ENCODE data around the gene CPPED1. TPM values are rescaled to one million over a fixed set of nuclear protein-coding genes. Genes with fewer than 3 reads are reported as not detected.

CPPED1 gene
- total RNA-seq, 1 experiment from 2014 or later = 7.9 TPM

- Histone ChIP-seq H3K9me3 (ENCODE audit: control insufficient read depth, low read depth, low read length) (peaks cover 6% of the 10 kb centered on the region), H3K18ac (ENCODE audit: insufficient read length, low read depth, low read length) (no peak overlapping the region), H3K23me2 (ENCODE audit: insufficient read length, low read depth, low read length, poor library complexity, severe bottlenecking) (no peaks in the 10 kb centered on the region), H4K8ac (replicated peaks; ENCODE audit: insufficient read length, low read depth, low read length) (no peak overlapping the region), H4K91ac (ENCODE audit: insufficient read length, low read depth, low read length) (no peak overlapping the region), H3K79me1 (ENCODE audit: insufficient read depth, low read depth, low read length, poor library complexity, severe bottlenecking) (no peaks in the 10 kb centered on the region), H3K27ac (ENCODE audit: insufficient read length, low read depth, low read length) (no peak overlapping the region), H2BK5ac (ENCODE audit: insufficient read length, low read length) (no peak overlapping the region), H2AK5ac (ENCODE audit: insufficient read length, low read length) (no peak overlapping the region), H2BK120ac (ENCODE audit: low read depth, low read length, poor library complexity, severe bottlenecking) (no peak overlapping the region), H3K4me1 (ENCODE audit: insufficient read depth, low read length) (no peaks in the 10 kb centered on the region; the same call in 1 of the 2 replicates), H2BK15ac (ENCODE audit: low read depth, low read length) (no peak overlapping the region), H2AFZ (ENCODE audit: low read length) (no peak overlapping the region), H3K79me2 (ENCODE audit: insufficient read depth, low read length) (no peaks in the 10 kb centered on the region), H2BK20ac (ENCODE audit: low read depth, low read length, poor library complexity, severe bottlenecking) (no peak overlapping the region), H3K14ac (ENCODE audit: insufficient read depth, low read length) (no peak overlapping the region; the same call in 1 of the 2 replicates), H4K5ac (ENCODE audit: insufficient read length, low read depth, low read length) (no peak overlapping the region), H3K4me2 (ENCODE audit: insufficient read depth, insufficient read length, low read length) (no peak overlapping the region), H3K4ac (ENCODE audit: low read depth, low read length) (no peak overlapping the region), H3K27me3 (ENCODE audit: insufficient read depth, low read length) (no peaks in the 10 kb centered on the region), H4K20me1 (ENCODE audit: control insufficient read depth, insufficient read depth, insufficient read length) (no peaks in the 10 kb centered on the region), H3K23ac (ENCODE audit: insufficient read length, low read depth, low read length) (no peak overlapping the region), H2BK12ac (ENCODE audit: insufficient read length, low read depth, low read length) (no peak overlapping the region), H3K56ac (ENCODE audit: insufficient read length, low read depth, low read length) (no peak overlapping the region), H3T11ph (ENCODE audit: low read length) (no peak overlapping the region), H3K9ac (ENCODE audit: extremely low read depth, insufficient read length, low read length) (no peak overlapping the region)
- peaks cover 14 to 16% of the 10 kb centered on the region in 2 experiments for H3K4me1 Mint-ChIP-seq
- TF ChIP-seq CTCF (conservative IDR thresholded peaks at IDR 0.05) = no peak
- DNase-seq = no peak
- no peaks in the 10 kb centered on the region for H3K27me3 Mint-ChIP-seq (ENCODE audit: low read depth)
- no peak overlapping the region for H3K4me3 Mint-ChIP-seq
- WGBS (ENCODE audit: extremely low coverage, insufficient read length, low lambda C conversion rate) = no CpG with 5 or more reads among the region's 2 CpGs
- peaks cover 0 to 6% of the 10 kb centered on the region in 2 experiments; a peak in 1 of 5 replicates for H3K9me3 Mint-ChIP-seq
- H3K36me3 Mint-ChIP-seq (ENCODE audit: insufficient read depth in 1 of 3, low read depth in 3 of 3) = peaks cover 0 to 5% (median 3%) of the 10 kb centered on the region in 3 experiments; a peak in 5 of 7 replicates
- peak overlapping the region in 1 of 3 experiments; percentile 6; a peak in 2 of 7 replicates for H3K27ac Mint-ChIP-seq
Measured at GRCh38 chr16:12791340-12791739, 12.3 kb downstream of the CPPED1 start.
